Measurements from ENCODE around the gene SYNGR1.

The SYNGR1 gene

GRCh38 chr22:39381930-39382329 lies 32.1 kb downstream of the SYNGR1 start:
- Histone ChIP-seq H3K36me3 (ENCODE audit: control insufficient read depth, insufficient read depth, low read length) (no peaks in the 10 kb centered on the region), H3K4me2 (ENCODE audit: low read length) (no peak overlapping the region), H2AFZ (no peak overlapping the region), H3K27ac (no peak overlapping the region), H3K9ac (no peak overlapping the region), H3K79me2 (no peaks in the 10 kb centered on the region), H3K4me3 (ENCODE audit: low read depth, low read length) (no peak overlapping the region), H3K27me3 (ENCODE audit: control insufficient read depth, insufficient read depth, low read length) (no peaks in the 10 kb centered on the region), H3K9me3 (ENCODE audit: control insufficient read depth, low read length) (no peaks in the 10 kb centered on the region), H3K4me1 (no peaks in the 10 kb centered on the region)
- TF ChIP-seq CTCF (IDR thresholded peaks at IDR 0.05): no peak

DNA sequence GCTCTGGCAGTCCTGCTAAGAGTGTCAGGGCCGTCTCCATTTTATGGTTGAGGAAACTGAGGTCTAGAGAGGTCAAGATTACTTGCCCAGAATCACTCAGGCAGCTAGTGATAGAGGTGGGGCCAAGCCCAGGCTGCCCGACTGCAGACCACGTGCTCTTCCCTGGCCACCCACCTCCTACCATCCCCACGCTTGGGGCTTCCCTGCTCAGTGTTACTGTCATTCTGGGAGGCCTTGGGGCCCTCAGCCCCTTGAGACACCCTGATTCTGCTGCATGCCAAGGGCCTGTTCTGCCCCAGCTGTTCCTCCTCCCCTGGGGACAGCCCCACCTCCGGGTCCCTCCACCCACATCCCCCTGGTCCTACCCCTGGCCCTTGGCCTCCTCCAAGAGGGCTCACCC lies 32.6 kb downstream of the SYNGR1 start:
- H3K27ac ChIP-seq: no peak overlapping the region
- no peaks in the 10 kb centered on the region for H3K4me1 ChIP-seq
- TF ChIP-seq CTCF (IDR thresholded peaks at IDR 0.05): no peak
- H3K9me3 ChIP-seq (ENCODE audit: control insufficient read depth, low read length): no peaks in the 10 kb centered on the region
- no peak overlapping the region for H3K9ac ChIP-seq
- no peak overlapping the region for H3K4me3 ChIP-seq (ENCODE audit: low read depth, low read length)
- no peaks in the 10 kb centered on the region for H3K79me2 ChIP-seq
- no peaks in the 10 kb centered on the region for H3K36me3 ChIP-seq (ENCODE audit: control insufficient read depth, insufficient read depth, low read length)
- H3K4me2 ChIP-seq (ENCODE audit: low read length): no peak overlapping the region
- H2AFZ ChIP-seq: no peak overlapping the region
- no peaks in the 10 kb centered on the region for H3K27me3 ChIP-seq (ENCODE audit: control insufficient read depth, insufficient read depth, low read length)

DNA sequence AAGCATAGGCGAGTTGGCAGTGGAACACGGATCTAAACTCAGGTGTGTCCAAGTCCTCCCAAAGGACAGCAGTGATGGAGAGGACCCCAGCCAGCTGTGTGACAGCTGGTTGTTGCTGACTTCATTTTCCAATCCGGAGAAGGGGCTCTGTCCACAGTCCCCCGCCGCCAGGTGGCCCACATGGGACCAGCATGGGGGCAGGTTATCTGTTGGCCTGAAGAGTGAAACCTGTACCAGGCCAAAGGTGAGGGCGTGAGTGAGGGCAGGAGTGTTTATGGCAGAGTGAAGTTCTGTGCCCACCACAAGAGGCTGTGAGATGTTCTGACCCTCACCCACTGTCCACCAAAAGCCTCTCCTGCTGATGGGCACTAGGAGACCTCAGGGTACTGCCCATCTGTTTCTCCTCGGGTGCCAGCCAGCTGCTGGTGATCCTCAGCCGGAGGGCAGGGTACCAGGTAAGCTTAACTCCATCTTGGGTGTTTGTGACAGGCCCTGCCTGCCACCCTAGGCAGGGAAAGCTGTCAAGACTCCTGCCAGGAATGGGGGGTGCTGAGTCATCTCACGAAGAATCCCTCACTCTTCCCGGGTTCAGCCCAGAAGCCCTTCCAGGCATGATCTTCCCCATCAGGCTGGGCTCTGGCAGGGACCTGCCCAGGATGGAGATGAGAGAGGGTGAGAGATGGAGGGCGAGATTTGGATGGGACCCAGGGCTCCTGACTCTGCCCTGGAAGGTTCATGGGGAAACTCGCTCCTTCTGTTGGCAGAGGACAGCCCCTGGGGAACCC lies 34.2 kb downstream of the SYNGR1 start:
- Histone ChIP-seq H3K27me3 (ENCODE audit: control insufficient read depth, insufficient read depth, low read length) (no peaks in the 10 kb centered on the region), H3K4me3 (ENCODE audit: low read depth, low read length) (no peak overlapping the region), H3K4me1 (no peaks in the 10 kb centered on the region), H3K9me3 (ENCODE audit: control insufficient read depth, low read length) (no peaks in the 10 kb centered on the region), H3K9ac (no peak overlapping the region), H3K27ac (no peak overlapping the region), H3K4me2 (ENCODE audit: low read length) (no peak overlapping the region), H3K79me2 (no peaks in the 10 kb centered on the region), H2AFZ (no peak overlapping the region), H3K36me3 (ENCODE audit: control insufficient read depth, insufficient read depth, low read length) (no peaks in the 10 kb centered on the region)
- no peak for TF ChIP-seq CTCF (IDR thresholded peaks at IDR 0.05)

- H3K4me1 ChIP-seq: no peaks in the 10 kb centered on the region
- TF ChIP-seq CTCF (IDR thresholded peaks at IDR 0.05): peak; percentile 11
- H3K9ac ChIP-seq: no peak overlapping the region
- H2AFZ ChIP-seq: no peak overlapping the region
- no peaks in the 10 kb centered on the region for H3K79me2 ChIP-seq
- H3K4me3 ChIP-seq (ENCODE audit: low read depth, low read length): no peak overlapping the region
- H3K4me2 ChIP-seq (ENCODE audit: low read length): no peak overlapping the region
- H3K27ac ChIP-seq: no peak overlapping the region
- H3K9me3 ChIP-seq (ENCODE audit: control insufficient read depth, low read length): no peaks in the 10 kb centered on the region
- H3K36me3 ChIP-seq (ENCODE audit: control insufficient read depth, insufficient read depth, low read length): no peaks in the 10 kb centered on the region
- no peaks in the 10 kb centered on the region for H3K27me3 ChIP-seq (ENCODE audit: control insufficient read depth, insufficient read depth, low read length)
These were observed 35.1 kb downstream of the SYNGR1 start for GRCh38 chr22:39384750-39385480.

All from parathyroid adenoma (tissue), 2 donors.